K562 (cell line): Measurements from ENCODE around the gene RREB1. TPM values are rescaled to one million over a fixed set of nuclear protein-coding genes. Genes with fewer than 3 reads are reported as not detected.
A peak's percentile ranks its signal among the peaks of the same experiment; 100 is the strongest.

ENCODE experiments used
- ATAC-seq: fragments of 200-7000 bp; cut with Tn5 transposase; 3 replicates; pipeline ENCODE4 v1.9.1; 2020; ENCODE audit warnings: moderate library complexity
- BruUV-seq: library from RNA; stranded (reverse); fragments of 400-500 nt; replicated peaks from 2 replicates; lab custom pipeline; 2021; lab: Mats Ljungman, UMichigan
- CTCF ChIA-PET: fragments of 300-600 bp; formaldehyde crosslinking; extraction: SDS; loops from one replicate; lab custom pipeline; 2021; ENCODE audit warnings: low intra/inter-chr PET ratio; lab: Yijun Ruan, JAX
- POLR2A ChIA-PET: fragments of 300-600, 350-650 bp; sonication (Branson Sonifier 250); formaldehyde crosslinking; extraction: SDS; loops from one replicate; lab custom pipeline; 2021; ENCODE audit warnings: antibody characterized with exemption, inconsistent platforms; lab: Yijun Ruan, JAX
- DNase-seq, 4 experiments: peaks; one replicate each; pipeline versions ENCODE4 v3.0.0 to v3.0.0-alpha.2; 2011 to 2018; ENCODE audit warnings: low spot score in 3 of 4, mixed read lengths in 3 of 4; ENCODE audit errors: extremely low read depth in 1 of 4
- FAIRE-seq: peaks from 2 replicates; lab custom pipeline; 2011; peaks lifted over from hg19 to GRCh38; lab: Jason Lieb, UNC
- H2AFZ ChIP-seq: 2 replicates; pipeline ENCODE4 v1.6.0; 2011; ENCODE audit warnings: low read depth, low read length, control low read depth, inconsistent platforms
- H3K27ac ChIP-seq: fragments of 200-600 bp; 3 replicates; pipeline ENCODE4 v1.8.0; 2011; ENCODE audit warnings: low read depth, mild to moderate bottlenecking, control low read depth, inconsistent platforms, low read length, moderate library complexity, mixed read lengths; ENCODE audit errors: extremely low read depth
- H3K27me3 ChIP-seq, 2 experiments: fragments of 300-600 bp in 1 of 2; 2 replicates in 1 of 2; 3 replicates in 1 of 2; pipeline versions ENCODE4 v1.6.0 to v1.8.0; 2011; ENCODE audit warnings: inconsistent platforms in 2 of 2, low read length in 2 of 2, mild to moderate bottlenecking in 1 of 2, mixed read lengths in 1 of 2, moderate library complexity in 1 of 2; ENCODE audit not compliant: control insufficient read depth in 2 of 2, insufficient read depth in 2 of 2
- H3K36me3 ChIP-seq: fragments of 300-600 bp; 3 replicates; pipeline ENCODE4 v1.8.0; 2011; ENCODE audit warnings: mild to moderate bottlenecking, low read length, inconsistent platforms; ENCODE audit not compliant: control insufficient read depth, insufficient read depth
- H3K4me1 ChIP-seq, 2 experiments: fragments of 200-600 bp in 1 of 2; replicated peaks in 1 of 2; 2 replicates in 1 of 2; 3 replicates in 1 of 2; pipeline versions ENCODE4 v1.5.1 to v1.8.0; 2011; ENCODE audit warnings: inconsistent platforms in 2 of 2, low read length in 2 of 2, mild to moderate bottlenecking in 1 of 2, mixed read lengths in 1 of 2, moderate library complexity in 1 of 2; ENCODE audit not compliant: control insufficient read depth in 2 of 2, insufficient read depth in 2 of 2
- H3K4me2 ChIP-seq: 2 replicates; pipeline ENCODE4 v1.6.1; 2011; ENCODE audit warnings: low read length, control low read depth, inconsistent platforms, mixed read lengths; ENCODE audit not compliant: insufficient read depth
- H3K4me3 ChIP-seq: fragments of 200-600 bp; sonication (generic), shearing (Covaris generic); 2 replicates; pipeline ENCODE4 v1.5.1; 2016; ENCODE audit warnings: control low read depth, inconsistent platforms
- H3K79me2 ChIP-seq: fragments of 200-600 bp; 3 replicates; pipeline ENCODE4 v1.8.0; 2011; ENCODE audit warnings: low read length, inconsistent platforms; ENCODE audit not compliant: control insufficient read depth, insufficient read depth
- H3K9ac ChIP-seq, 2 experiments: 2 replicates each; pipeline versions ENCODE4 v1.6.0 to v1.6.1; 2011; ENCODE audit warnings: low read depth in 2 of 2, low read length in 2 of 2, control low read depth in 1 of 2, inconsistent platforms in 1 of 2, mild to moderate bottlenecking in 1 of 2, mixed read lengths in 1 of 2; ENCODE audit not compliant: insufficient read depth in 1 of 2
- H3K9me1 ChIP-seq: one replicate; pipeline ENCODE4 v1.6.0; 2011; ENCODE audit warnings: inconsistent platforms, mild to moderate bottlenecking, low read length, moderate library complexity; ENCODE audit not compliant: control insufficient read depth, insufficient read depth
- H3K9me3 ChIP-seq: replicated peaks from 2 replicates; pipeline ENCODE4 v1.5.1; 2011; ENCODE audit warnings: low read depth, low read length, inconsistent platforms; ENCODE audit not compliant: control insufficient read depth, insufficient read depth
- H4K20me1 ChIP-seq: replicated peaks from 2 replicates; pipeline ENCODE4 v1.6.1; 2011; ENCODE audit warnings: low read length, inconsistent platforms, mixed read lengths; ENCODE audit not compliant: control insufficient read depth, insufficient read depth
- BDP1 ChIP-seq: IDR thresholded peaks from 3 replicates; pipeline ENCODE4 v1.6.1; 2011; ENCODE audit not compliant: insufficient read length, insufficient read depth
- ESRRA ChIP-seq: fragments of 450-650 bp; IDR thresholded peaks from 2 replicates; pipeline ENCODE4 v1.6.1; 2014; ENCODE audit warnings: low read depth, mild to moderate bottlenecking, moderate library complexity, borderline replicate concordance
- HBP1 ChIP-seq: fragments of 450-650 bp; formaldehyde crosslinking; IDR thresholded peaks from 2 replicates; pipeline ENCODE4 v1.4.0; 2022; ENCODE audit warnings: missing genetic modification characterization
- HOXB6 ChIP-seq: fragments of 250-450 bp; sonication (Bioruptor Pico); IDR thresholded peaks from 2 replicates; pipeline ENCODE4 v1.5.1; 2022; ENCODE audit warnings: mild to moderate bottlenecking, borderline replicate concordance
- NCOR1 ChIP-seq: fragments of 450-650 bp; IDR thresholded peaks from 2 replicates; pipeline ENCODE4 v1.6.1; 2016; ENCODE audit warnings: mild to moderate bottlenecking, moderate library complexity
- PHF20 ChIP-seq: fragments of 450-650 bp; IDR thresholded peaks from 2 replicates; pipeline ENCODE4 v1.6.1; 2018; ENCODE audit not compliant: partially characterized antibody
- SRSF1 ChIP-seq: fragments of 200-400 bp; formaldehyde crosslinking; IDR thresholded peaks from 2 replicates; pipeline ENCODE4 v1.6.1; 2017; ENCODE audit warnings: mild to moderate bottlenecking, low read depth, low read length, moderate library complexity
- ZC3H8 ChIP-seq: fragments of 450-650 bp; IDR thresholded peaks from 2 replicates; pipeline ENCODE4 v1.6.1; 2017
- ZNF785 ChIP-seq: fragments of 250-450 bp; sonication (Bioruptor Pico); IDR thresholded peaks from 2 replicates; pipeline ENCODE4 v1.4.0; 2020; ENCODE audit warnings: mild to moderate bottlenecking
- WGBS: fragments of 100-300 bp; shearing (Covaris generic); methylation state at CpG from one replicate; pipeline ENCODE4 v1.1.6; 2016; ENCODE audit warnings: low coverage, mixed read lengths; ENCODE audit not compliant: insufficient coverage; ENCODE audit errors: missing lambda C conversion rate; 5-methylcytosine and 5-hydroxymethylcytosine counted together
- in situ Hi-C: fragments of 300-500 bp; cut with MboI; formaldehyde crosslinking; loops from 4 replicates; pipeline ENCODE4 v1.15.0; 2018; ENCODE audit warnings: inconsistent platforms, mixed read lengths
- intact Hi-C: fragments of 100-400 bp; cut with micrococcal nuclease; formaldehyde crosslinking; loops from 2 replicates; pipeline ENCODE4 v1.14.2; 2022
- polyA plus RNA-seq, 8 experiments: library from polyadenylated mRNA; depleted of rRNA in 4 of 8; stranded (reverse) in 5 of 8; unstranded in 3 of 8; fragments of >200 nt; fragmentation: Nextera tagmentation in 2 of 8; fragmentation: Illumina TruSeq in 1 of 8; extraction: Ambion mirVana in 2 of 8; extraction: Trizol in 1 of 8; gene quantifications; 2 replicates each; pipeline versions ENCODE4 v1.2.1 to v1.2.3, GENCODE V29; 2011 to 2014; ENCODE audit warnings: inconsistent platforms in 1 of 8, missing spikeins in 1 of 8
- total RNA-seq, 7 experiments: library from RNA; depleted of rRNA in 6 of 7; stranded (reverse); fragments of >200 nt in 6 of 7; fragmentation: Illumina TruSeq in 2 of 7; extraction: Trizol in 2 of 7; gene quantifications; 2 replicates each; pipeline versions ENCODE4 v1.2.1 to v1.2.3, GENCODE V29; 2011 to 2021; ENCODE audit warnings: low replicate concordance in 1 of 7
- TF ChIP-seq, protein P1 (sequence below): sonication (generic); formaldehyde crosslinking; IDR thresholded peaks from 2 replicates; pipeline ENCODE4 v1.4.0; 2020; ENCODE audit warnings: mild to moderate bottlenecking, missing genetic modification reagents
- TF ChIP-seq, protein P2 (sequence below), 2 experiments: fragments of 450-650 bp in 1 of 2; sonication (generic) in 1 of 2; formaldehyde crosslinking in 1 of 2; IDR thresholded peaks in 1 of 2; conservative IDR thresholded peaks in 1 of 2; 2 replicates each; pipeline versions ENCODE4 v1.6.1 to v1.8.1; 2016 to 2023; ENCODE audit warnings: mild to moderate bottlenecking in 2 of 2, moderate library complexity in 2 of 2, inconsistent platforms in 1 of 2, missing genetic modification reagents in 1 of 2

Gene RREB1
- total and polyA plus RNA-seq, 9 of the 15 experiments (the other 6 are each of a cell fraction or from before 2014, with no cell fraction given) = 3.3 to 64.2 (median 19.3) TPM

GRCh38 chr6:7152462-7152861 is 44.7 kb downstream of the RREB1 start:
- BruUV-seq = no TSS peak
- Histone ChIP-seq H3K9ac (peak overlapping the region; percentile 21 to 87; a peak in 3 of 4 replicates), H3K4me1 (peaks cover 38 to 75% of the 10 kb centered on the region in 2 experiments), H3K36me3 (peaks cover 63% of the 10 kb centered on the region), H3K9me3 (no peaks in the 10 kb centered on the region), H3K4me3 (no peak overlapping the region), H3K27me3 (no peaks in the 10 kb centered on the region), H3K9me1 (no peaks in the 10 kb centered on the region), H4K20me1 (no peaks in the 10 kb centered on the region; the same call in 1 of the 2 replicates), H3K4me2 (no peak overlapping the region), H3K27ac (peak overlapping the region; percentile 30), H2AFZ (no peak overlapping the region), H3K79me2 (peaks cover 100% of the 10 kb centered on the region)
- FAIRE-seq = no peak
- intact Hi-C loops = loop anchor here (5.0 kb wide), 1 partner anchor 45 kb away; no protein-coding TSS in a partner anchor
- in situ Hi-C loops = no loop called here
- DNase-seq = peak in 1 of 4 experiments; percentile 29
- ChIA-PET CTCF (no interaction called here), POLR2A (interaction anchor here (0.5 to 3.1 kb wide), 8 partner anchors 8 to 512 kb away, joined by 3 to 18 read pairs (median 6); no protein-coding TSS in a partner anchor)
- TF ChIP-seq NCOR1 (no peak), HBP1 (CRISPR knock-in tag) (no peak)
- ATAC-seq = no peak

- ChIA-PET CTCF (no interaction called here), POLR2A (interaction anchor here (0.6 to 3.1 kb wide), 8 partner anchors 11 to 440 kb away, joined by 3 to 12 read pairs (median 4); no protein-coding TSS in a partner anchor)
- ATAC-seq (no peak), FAIRE-seq (peak; percentile 68), DNase-seq (peak; percentile 42 to 83 (median 73))
- H2AFZ ChIP-seq = no peak overlapping the region
- peaks cover 4% of the 10 kb centered on the region; the same call in 1 of the 2 replicates for H4K20me1 ChIP-seq
- no peaks in the 10 kb centered on the region for H3K9me3 ChIP-seq
- no peak overlapping the region for H3K9ac ChIP-seq
- intact Hi-C loops (loop anchor here (5.0 kb wide), 1 partner anchor 44 kb away; no protein-coding TSS in a partner anchor), in situ Hi-C loops (no loop called here)
- no peak overlapping the region for H3K4me3 ChIP-seq
- H3K4me2 ChIP-seq = no peak overlapping the region
- BruUV-seq = no TSS peak
- peaks cover 62% of the 10 kb centered on the region for H3K36me3 ChIP-seq
- WGBS = 65% methylated on average over 2 of the region's 2 CpGs
- peaks cover 32 to 67% of the 10 kb centered on the region in 2 experiments for H3K4me1 ChIP-seq
- H3K27ac ChIP-seq = no peak overlapping the region
- no peaks in the 10 kb centered on the region for H3K9me1 ChIP-seq
- H3K27me3 ChIP-seq = no peaks in the 10 kb centered on the region
- H3K79me2 ChIP-seq = peaks cover 100% of the 10 kb centered on the region
- TF ChIP-seq PHF20 (no peak), BDP1 (no peak), ZNF785 (CRISPR knock-in tag) (no peak), ZC3H8 (no peak), ESRRA (no peak), SRSF1 (no peak), HOXB6 (CRISPR knock-in tag) (no peak)
- TF ChIP-seq, protein P1, sequence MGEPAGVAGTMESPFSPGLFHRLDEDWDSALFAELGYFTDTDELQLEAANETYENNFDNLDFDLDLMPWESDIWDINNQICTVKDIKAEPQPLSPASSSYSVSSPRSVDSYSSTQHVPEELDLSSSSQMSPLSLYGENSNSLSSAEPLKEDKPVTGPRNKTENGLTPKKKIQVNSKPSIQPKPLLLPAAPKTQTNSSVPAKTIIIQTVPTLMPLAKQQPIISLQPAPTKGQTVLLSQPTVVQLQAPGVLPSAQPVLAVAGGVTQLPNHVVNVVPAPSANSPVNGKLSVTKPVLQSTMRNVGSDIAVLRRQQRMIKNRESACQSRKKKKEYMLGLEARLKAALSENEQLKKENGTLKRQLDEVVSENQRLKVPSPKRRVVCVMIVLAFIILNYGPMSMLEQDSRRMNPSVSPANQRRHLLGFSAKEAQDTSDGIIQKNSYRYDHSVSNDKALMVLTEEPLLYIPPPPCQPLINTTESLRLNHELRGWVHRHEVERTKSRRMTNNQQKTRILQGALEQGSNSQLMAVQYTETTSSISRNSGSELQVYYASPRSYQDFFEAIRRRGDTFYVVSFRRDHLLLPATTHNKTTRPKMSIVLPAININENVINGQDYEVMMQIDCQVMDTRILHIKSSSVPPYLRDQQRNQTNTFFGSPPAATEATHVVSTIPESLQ (CRISPR knock-in tag) = no peak
- TF ChIP-seq, protein P2, sequence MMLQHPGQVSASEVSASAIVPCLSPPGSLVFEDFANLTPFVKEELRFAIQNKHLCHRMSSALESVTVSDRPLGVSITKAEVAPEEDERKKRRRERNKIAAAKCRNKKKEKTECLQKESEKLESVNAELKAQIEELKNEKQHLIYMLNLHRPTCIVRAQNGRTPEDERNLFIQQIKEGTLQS (IDR thresholded peaks at IDR 0.05) = no peak
- TF ChIP-seq, protein P2 (CRISPR knock-in tag; conservative IDR thresholded peaks at IDR 0.05) = no peak
Measured at GRCh38 chr6:7153789-7154188, 46.0 kb downstream of the RREB1 start.
